ENCODE data around the gene BCO1. TPM values are rescaled to one million over a fixed set of nuclear protein-coding genes. Genes with fewer than 3 reads are reported as not detected.

The BCO1 gene
- 0.37 TPM in 1 of 2 replicates, not detected in the other for total RNA-seq (2014; rRNA removed; shearing (Covaris generic))

GRCh38 chr16:81238296-81239011 is at the start of gene BCO1:
BCO1 (plus strand) TSS chr16:81238689; CDS start chr16:81238909, 220 bp downstream.

GRCh38 chr16:81314603-81315270 is 76.2 kb downstream of the BCO1 start, which contains the start of gene GAN:
GAN (plus strand) TSS chr16:81314962; CDS start chr16:81315114, 152 bp downstream.

Other genes with a start within 250 kb of the BCO1 start
- 64.6 and 80.4 TPM in 2 replicates for gene CMC2, start 231.8 kb upstream of the BCO1 start, total RNA-seq (2014; rRNA removed; shearing (Covaris generic))
- 107 and 158 TPM in 2 replicates for gene CENPN, start 231.5 kb upstream of the BCO1 start, total RNA-seq (2014; rRNA removed; shearing (Covaris generic))
- gene ATMIN, start 202.8 kb upstream of the BCO1 start, total RNA-seq (2014; rRNA removed; shearing (Covaris generic)): 25.5 and 28.9 TPM in 2 replicates
- 0.96 and 1.2 TPM in 2 replicates for gene C16orf46, start 161.5 kb upstream of the BCO1 start, total RNA-seq (2014; rRNA removed; shearing (Covaris generic))
- 34.7 and 42.4 TPM in 2 replicates for gene GCSH, start 142.3 kb upstream of the BCO1 start, total RNA-seq (2014; rRNA removed; shearing (Covaris generic))
- gene GAN, start 76.3 kb downstream of the BCO1 start, total RNA-seq (2014; rRNA removed; shearing (Covaris generic)): 3.5 and 4.3 TPM in 2 replicates
- gene CMIP, start 206.1 kb downstream of the BCO1 start, total RNA-seq (2014; rRNA removed; shearing (Covaris generic)): 4.8 and 5.4 TPM in 2 replicates